ENCODE results near the gene HLF.

DNA sequence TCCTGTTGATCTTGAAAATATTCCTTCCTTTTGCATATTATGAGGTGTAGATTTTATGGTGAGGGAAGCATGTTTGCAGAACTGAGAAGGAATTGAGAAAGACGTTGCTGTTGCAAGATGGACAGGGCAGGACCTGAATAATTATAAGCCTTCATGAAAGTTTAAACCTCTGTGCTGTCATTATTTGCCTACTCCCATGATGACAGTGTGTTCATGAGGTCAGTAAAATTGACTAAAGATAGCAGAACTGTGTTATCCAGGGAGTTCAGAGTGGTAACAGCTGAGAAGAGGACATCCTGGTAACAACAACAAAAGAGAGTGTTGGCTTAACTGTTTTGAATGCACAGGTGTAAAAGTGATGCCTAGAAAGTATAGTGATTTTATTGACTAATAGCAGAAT, 45.3 kb upstream of the HLF start:
- TF ChIP-seq POU2F2 (IDR thresholded peaks at IDR 0.05; ENCODE audit: borderline replicate concordance, low read depth, low read length) (no peak), ZNF274 (IDR thresholded peaks at IDR 0.05; ENCODE audit: insufficient read depth, insufficient read length) (no peak), MAX (IDR thresholded peaks at IDR 0.05; ENCODE audit: low read depth, low read length) (no peak), NFYB (IDR thresholded peaks at IDR 0.05; ENCODE audit: insufficient read depth, low read depth, low read length) (no peak), SRF (IDR thresholded peaks at IDR 0.05; ENCODE audit: low read depth in 2 of 2, low read length in 2 of 2) (no peak), ZNF24 (IDR thresholded peaks at IDR 0.05) (no peak), TBL1XR1 (IDR thresholded peaks at IDR 0.05; ENCODE audit: low read depth, low read length) (no peak), EGR1 (IDR thresholded peaks at IDR 0.05; ENCODE audit: borderline replicate concordance in 1 of 2, low read depth in 2 of 2, low read length in 2 of 2) (no peak), EP300 (IDR thresholded peaks at IDR 0.05; ENCODE audit: borderline replicate concordance in 1 of 2, control insufficient read depth in 1 of 2, low read depth in 2 of 2, low read length in 2 of 2) (no peak), RELA (IDR thresholded peaks at IDR 0.05; ENCODE audit: borderline replicate concordance, partially characterized antibody) (no peak), RCOR1 (conservative IDR thresholded peaks at IDR 0.05; ENCODE audit: low read depth, low read length) (no peak), ZBTB33 (IDR thresholded peaks at IDR 0.05) (no peak), SP1 (IDR thresholded peaks at IDR 0.05; ENCODE audit: low read depth, low read length) (no peak)
- TF ChIP-seq, protein P1, sequence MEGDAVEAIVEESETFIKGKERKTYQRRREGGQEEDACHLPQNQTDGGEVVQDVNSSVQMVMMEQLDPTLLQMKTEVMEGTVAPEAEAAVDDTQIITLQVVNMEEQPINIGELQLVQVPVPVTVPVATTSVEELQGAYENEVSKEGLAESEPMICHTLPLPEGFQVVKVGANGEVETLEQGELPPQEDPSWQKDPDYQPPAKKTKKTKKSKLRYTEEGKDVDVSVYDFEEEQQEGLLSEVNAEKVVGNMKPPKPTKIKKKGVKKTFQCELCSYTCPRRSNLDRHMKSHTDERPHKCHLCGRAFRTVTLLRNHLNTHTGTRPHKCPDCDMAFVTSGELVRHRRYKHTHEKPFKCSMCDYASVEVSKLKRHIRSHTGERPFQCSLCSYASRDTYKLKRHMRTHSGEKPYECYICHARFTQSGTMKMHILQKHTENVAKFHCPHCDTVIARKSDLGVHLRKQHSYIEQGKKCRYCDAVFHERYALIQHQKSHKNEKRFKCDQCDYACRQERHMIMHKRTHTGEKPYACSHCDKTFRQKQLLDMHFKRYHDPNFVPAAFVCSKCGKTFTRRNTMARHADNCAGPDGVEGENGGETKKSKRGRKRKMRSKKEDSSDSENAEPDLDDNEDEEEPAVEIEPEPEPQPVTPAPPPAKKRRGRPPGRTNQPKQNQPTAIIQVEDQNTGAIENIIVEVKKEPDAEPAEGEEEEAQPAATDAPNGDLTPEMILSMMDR (IDR thresholded peaks at IDR 0.05 in 2 of 3, conservative IDR thresholded peaks at IDR 0.05 in 1 of 3; ENCODE audit: control insufficient read depth in 2 of 3, extremely low read depth in 1 of 3, insufficient read depth in 1 of 3, low read depth in 3 of 3, low read length in 3 of 3): no peak

Measured in GM12878 (cell line).